GM21528 (cell line): Measurements from ENCODE around the gene SAPCD1.

Experiments used
- ATAC-seq: cut with Tn5 transposase; IDR thresholded peaks from one replicate; pipeline ENCODE4 v1.9.1; 2021; ENCODE audit warnings: mild to moderate bottlenecking, moderate library complexity; ENCODE audit not compliant: unreplicated experiment, low FRiP score

The SAPCD1 gene

GRCh38 chr6:31762356-31762755 is at the start of gene SAPCD1:
Gene SAPCD1, plus strand, starts transcription at chr6:31762656. Its CDS starts 399 bp downstream, at chr6:31763055.
- no peak for ATAC-seq

- no peak for ATAC-seq
Observed at GRCh38 chr6:31713465-31713864, 49.0 kb upstream of the SAPCD1 start.

- no peak for ATAC-seq
Observed at GRCh38 chr6:31713991-31714684, 48.3 kb upstream of the SAPCD1 start.

GRCh38 chr6:31715022-31715958 is 47.2 kb upstream of the SAPCD1 start, which contains the start of gene LY6G6D:
Gene LY6G6D, plus strand, starts transcription at chr6:31715348. Its CDS starts 8 bp downstream, at chr6:31715356.
- ATAC-seq = no peak

- ATAC-seq = no peak
Observed at GRCh38 chr6:31717499-31718222, 44.8 kb upstream of the SAPCD1 start.

- no peak for ATAC-seq
Observed at GRCh38 chr6:31718265-31718664, 44.2 kb upstream of the SAPCD1 start.

- ATAC-seq = no peak
Observed at GRCh38 chr6:31719001-31719400, 43.5 kb upstream of the SAPCD1 start.

- ATAC-seq = no peak
Observed at GRCh38 chr6:31720196-31720770, 42.2 kb upstream of the SAPCD1 start.

- no peak for ATAC-seq
Observed at GRCh38 chr6:31721351-31722020, 41.0 kb upstream of the SAPCD1 start, which contains the start of gene LY6G6C. Gene LY6G6C, minus strand, starts transcription at chr6:31721746. Its CDS starts 67 bp downstream, at chr6:31721679.

- no peak for ATAC-seq
Observed at GRCh38 chr6:31722173-31722572, 40.3 kb upstream of the SAPCD1 start.

- ATAC-seq = no peak
Observed at GRCh38 chr6:31723245-31723979, 39.0 kb upstream of the SAPCD1 start, which contains the start of gene MPIG6B. Gene MPIG6B, plus strand, starts transcription at chr6:31723373. Its CDS starts 11 bp downstream, at chr6:31723384.

- ATAC-seq = no peak
Observed at GRCh38 chr6:31723980-31724691, 38.3 kb upstream of the SAPCD1 start.

- ATAC-seq = no peak
Observed at GRCh38 chr6:31725502-31726350, 36.7 kb upstream of the SAPCD1 start.

- peak; percentile 60 for ATAC-seq
Observed at GRCh38 chr6:31727034-31727716, 35.3 kb upstream of the SAPCD1 start.

GRCh38 chr6:31727717-31728671 is 34.5 kb upstream of the SAPCD1 start:
- ATAC-seq = peak; percentile 9
